Activated CD4-positive, alpha-beta T cell treated with anti-CD3 and anti-CD28 coated beads, Interleukin-2, amount 50 U/mL, for 24 hours (primary cell): Measurements from ENCODE around the gene RPTOR.
A peak's percentile ranks its signal among the peaks of the same experiment; 100 is the strongest.

Experiments
- DNase-seq, 2 donors: peaks; one replicate each; pipeline ENCODE4 v3.0.0-alpha.2; 2020; ENCODE audit warnings: low read depth in 1 of 2, low spot score in 1 of 2

The RPTOR gene

GRCh38 chr17:80856863-80857755, 312.5 kb downstream of the RPTOR start:
- no peak for DNase-seq

DNA sequence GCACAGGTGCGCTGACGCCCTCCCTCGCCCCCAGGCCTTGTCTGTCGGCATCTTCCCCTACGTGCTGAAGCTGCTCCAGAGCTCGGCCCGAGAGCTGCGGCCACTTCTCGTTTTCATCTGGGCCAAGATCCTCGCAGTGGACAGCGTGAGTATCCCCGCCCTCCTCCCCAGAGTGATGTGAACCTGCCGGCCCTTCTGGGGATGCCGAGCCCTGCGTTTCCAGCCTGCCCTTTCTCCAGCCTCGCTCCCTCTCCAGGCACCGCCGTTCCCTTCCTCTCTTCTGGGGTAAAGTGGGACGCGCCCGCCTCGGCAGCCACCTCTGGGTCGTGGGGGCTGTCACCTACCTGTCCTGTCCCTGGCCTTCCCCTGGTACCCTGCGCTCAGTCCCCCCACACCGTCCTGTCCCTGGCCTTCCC, 313.1 kb downstream of the RPTOR start:
- no peak for DNase-seq

GRCh38 chr17:80858301-80859001, 313.8 kb downstream of the RPTOR start:
- DNase-seq = no peak

DNA sequence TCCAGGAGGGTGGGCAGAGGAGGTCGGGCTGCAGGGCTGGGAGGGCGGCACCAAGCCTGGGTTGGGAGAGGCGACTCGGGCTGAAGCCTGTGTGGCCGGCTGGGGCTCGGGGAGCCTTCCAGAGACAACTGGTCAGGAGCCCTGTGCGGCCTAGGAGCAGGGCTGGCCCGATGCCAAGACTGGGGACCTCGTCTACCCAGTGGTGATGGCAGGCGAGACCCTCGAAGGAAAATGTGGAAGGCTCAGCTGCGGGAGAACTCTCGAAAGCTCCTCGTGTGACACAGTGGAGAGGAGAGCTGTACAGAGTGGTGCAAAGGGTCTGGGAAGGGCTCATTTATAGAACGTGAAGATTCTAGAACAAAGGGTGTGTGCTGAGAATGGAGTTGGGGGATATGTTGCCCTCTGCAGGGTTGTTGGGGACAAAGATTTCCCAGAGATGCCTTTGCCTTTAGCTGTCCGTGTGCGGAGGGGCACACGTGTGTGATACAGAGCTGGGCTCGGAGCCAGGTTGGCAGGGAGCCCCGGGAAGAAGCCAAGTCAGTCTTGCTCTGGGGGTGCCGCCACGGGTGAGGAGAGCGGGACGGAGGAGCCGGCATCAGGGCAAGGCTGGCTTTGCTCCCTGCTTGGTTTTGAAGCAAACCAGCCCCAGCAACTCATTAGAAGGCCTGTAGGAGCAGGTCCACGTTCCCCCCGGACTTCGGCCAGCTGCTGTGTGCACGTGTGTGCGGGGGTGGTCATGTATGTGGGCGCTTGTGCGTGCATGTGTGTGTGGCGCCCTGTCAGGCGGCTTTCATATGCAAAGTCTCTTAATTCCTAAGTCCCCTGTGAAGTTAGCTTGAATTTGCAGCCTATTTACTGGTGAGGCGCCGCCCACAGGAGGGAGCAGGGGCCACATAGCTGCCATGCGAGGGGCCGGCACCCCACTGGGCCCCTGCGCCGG, 314.6 kb downstream of the RPTOR start:
- no peak for DNase-seq

GRCh38 chr17:80860101-80860671, 315.5 kb downstream of the RPTOR start:
- DNase-seq = no peak

GRCh38 chr17:80860703-80861417, 316.2 kb downstream of the RPTOR start:
- DNase-seq = no peak

GRCh38 chr17:80861418-80861815, 316.8 kb downstream of the RPTOR start:
- DNase-seq = no peak

DNA sequence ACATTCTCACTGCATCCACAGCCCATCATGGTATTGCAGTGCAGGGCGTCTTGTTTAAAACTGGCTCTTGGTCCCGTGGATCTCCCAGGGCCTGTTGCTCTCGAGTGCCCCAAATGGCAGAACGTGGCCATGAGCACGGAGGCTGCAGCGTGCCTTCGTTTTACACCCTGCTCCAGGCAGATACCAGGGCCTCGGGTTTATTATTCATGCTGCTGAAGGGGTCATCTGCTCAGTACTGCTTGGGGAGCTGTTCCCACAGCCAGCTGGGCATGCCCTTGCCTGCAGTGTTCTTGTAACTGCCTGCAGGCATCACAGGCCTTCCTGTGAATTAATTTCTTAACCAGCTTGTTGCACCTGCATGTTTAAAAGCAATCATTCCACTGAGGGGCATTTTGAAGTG, 317.3 kb downstream of the RPTOR start:
- peak in 1 of 2 donors; percentile 38 for DNase-seq

DNA sequence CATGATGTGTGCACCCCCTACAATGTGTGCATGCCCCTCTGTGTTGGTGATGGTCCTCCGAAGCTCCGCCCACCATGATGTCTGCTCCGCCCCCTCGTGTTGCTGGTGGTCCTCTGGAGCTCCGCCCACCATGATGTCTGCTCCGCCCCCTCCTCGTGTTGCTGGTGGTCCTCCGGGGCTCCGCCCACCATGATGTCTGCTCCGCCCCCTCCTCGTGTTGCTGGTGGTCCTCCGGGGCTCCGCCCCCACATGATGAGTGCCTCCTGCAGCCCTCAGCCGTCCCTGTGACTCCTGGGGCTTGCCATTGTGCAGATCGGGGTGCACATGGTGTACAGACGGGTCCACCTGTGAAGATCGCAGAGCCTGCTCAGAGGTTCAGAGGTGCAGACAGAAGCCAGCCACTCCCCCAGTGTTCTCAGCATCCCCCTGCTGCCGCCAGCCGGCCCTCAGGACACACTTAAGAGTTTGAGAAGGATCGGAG, 317.9 kb downstream of the RPTOR start:
- no peak for DNase-seq

GRCh38 chr17:80862978-80863377, 318.3 kb downstream of the RPTOR start:
- no peak for DNase-seq

GRCh38 chr17:80863626-80864025, 319.0 kb downstream of the RPTOR start:
- no peak for DNase-seq

DNA sequence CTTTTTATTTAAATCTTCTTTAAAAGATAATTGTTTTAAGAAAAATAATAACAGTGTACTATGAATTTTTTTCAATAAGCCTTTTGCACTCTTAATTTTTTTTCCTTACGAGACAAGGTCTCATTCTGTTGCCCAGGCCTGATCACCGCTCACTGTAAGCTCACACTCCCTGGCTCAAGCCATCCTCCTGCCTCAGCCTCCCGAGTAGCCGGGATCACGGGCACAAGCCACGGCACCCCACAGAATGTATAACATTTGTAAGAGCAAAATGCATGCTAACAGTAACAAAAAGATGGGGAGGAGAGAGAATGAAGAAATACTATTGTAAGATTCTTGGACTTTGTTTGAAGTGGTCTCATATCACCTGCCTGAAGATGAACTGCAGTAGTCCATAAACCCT, 320.1 kb downstream of the RPTOR start:
- DNase-seq = no peak

GRCh38 chr17:80866050-80866793, 321.6 kb downstream of the RPTOR start:
- DNase-seq = peak in 1 of 2 donors; percentile 61

- DNase-seq = no peak
Measured at GRCh38 chr17:80868022-80868609, 323.5 kb downstream of the RPTOR start.

- no peak for DNase-seq
Measured at GRCh38 chr17:80869481-80870145, 325.0 kb downstream of the RPTOR start.

- peak in 1 of 2 donors; percentile 46 for DNase-seq
Measured at GRCh38 chr17:80870401-80870800, 325.8 kb downstream of the RPTOR start.

GRCh38 chr17:80871341-80871740, 326.7 kb downstream of the RPTOR start:
- no peak for DNase-seq

- no peak for DNase-seq
Measured at GRCh38 chr17:80872001-80872500, 327.4 kb downstream of the RPTOR start.
